OCI-LY7 (cell line): Measurements from ENCODE around the gene NOVA2. TPM values are rescaled to one million over a fixed set of nuclear protein-coding genes. Genes with fewer than 3 reads are reported as not detected.

Experiments
- BruUV-seq: library from RNA; stranded (reverse); fragments of 400-500 nt; replicated peaks from 2 replicates; lab custom pipeline; 2021; lab: Mats Ljungman, UMichigan
- CTCF ChIA-PET: fragments of 300-600 bp; sonication (Branson Sonifier 250); formaldehyde crosslinking; loops from one replicate; lab custom pipeline; 2022; ENCODE audit warnings: antibody characterized with exemption; ENCODE audit not compliant: unreplicated experiment; lab: Charles Lee
- POLR2A ChIA-PET: fragments of 300-600 bp; sonication (Branson Sonifier 250); formaldehyde crosslinking; loops from one replicate; lab custom pipeline; 2022; ENCODE audit warnings: antibody characterized with exemption; lab: Charles Lee
- DNase-seq: peaks from one replicate; pipeline ENCODE4 v3.0.0-alpha.2; 2015; ENCODE audit warnings: low spot score
- H2AFZ ChIP-seq: fragments of 200-600 bp; sonication (generic), shearing (Covaris generic); 2 replicates; pipeline ENCODE4 v1.6.1; 2014; ENCODE audit warnings: mild to moderate bottlenecking, antibody characterized with exemption, low read length, moderate library complexity
- H3K27ac ChIP-seq: fragments of 200-600 bp; sonication (generic); 2 replicates; pipeline ENCODE4 v1.5.1; 2014; ENCODE audit warnings: mixed run types, low read depth, mild to moderate bottlenecking, moderate library complexity, low read length, inconsistent platforms; ENCODE audit not compliant: poor library complexity, severe bottlenecking
- H3K36me3 ChIP-seq: fragments of 200-600 bp; sonication (generic); 2 replicates; pipeline ENCODE4 v1.6.1; 2014; ENCODE audit warnings: mild to moderate bottlenecking, antibody characterized with exemption, low read length, moderate library complexity, mixed read lengths; ENCODE audit not compliant: insufficient read depth
- H3K4me1 ChIP-seq: fragments of 200-600 bp; sonication (generic); 2 replicates; pipeline ENCODE4 v1.5.1; 2014; ENCODE audit warnings: mild to moderate bottlenecking, low read length; ENCODE audit not compliant: insufficient read depth, poor library complexity, severe bottlenecking
- H3K4me2 ChIP-seq: fragments of 200-600 bp; sonication (generic); 2 replicates; pipeline ENCODE4 v1.6.1; 2014; ENCODE audit warnings: mild to moderate bottlenecking, low read length
- H3K4me3 ChIP-seq: fragments of 200-600 bp; sonication (generic); 2 replicates; pipeline ENCODE4 v1.5.1; 2014; ENCODE audit warnings: mild to moderate bottlenecking, low read depth, low read length; ENCODE audit not compliant: poor library complexity, severe bottlenecking
- H3K79me2 ChIP-seq: fragments of 200-600 bp; sonication (generic); 2 replicates; pipeline ENCODE4 v1.6.1; 2016; ENCODE audit warnings: low read depth, mild to moderate bottlenecking, low read length, moderate library complexity, mixed read lengths; ENCODE audit not compliant: insufficient read depth
- H3K9me2 ChIP-seq: fragments of 200-600 bp; sonication (generic); 2 replicates; pipeline ENCODE4 v1.6.1; 2016; ENCODE audit warnings: mild to moderate bottlenecking, low read length, mixed read lengths; ENCODE audit not compliant: insufficient read depth
- H3K9me3 ChIP-seq: fragments of 200-600 bp; sonication (generic); 2 replicates; pipeline ENCODE4 v1.6.1; 2014; ENCODE audit warnings: mild to moderate bottlenecking, mixed run types, low read length, mixed read lengths
- H4K20me1 ChIP-seq: fragments of 200-600 bp; sonication (generic); 2 replicates; pipeline ENCODE4 v1.6.1; 2014; ENCODE audit warnings: mild to moderate bottlenecking, antibody characterized with exemption, low read length, moderate library complexity, mixed read lengths; ENCODE audit not compliant: insufficient read depth
- CTCF ChIP-seq: fragments of 200-600 bp; sonication (generic); conservative IDR thresholded peaks from 2 replicates; pipeline ENCODE4 v1.5.1; 2014; ENCODE audit warnings: mild to moderate bottlenecking, antibody characterized with exemption, low read length, moderate library complexity, mixed read lengths
- EZH2phosphoT487 ChIP-seq: fragments of 200-600 bp; sonication (generic); IDR thresholded peaks from 2 replicates; pipeline ENCODE4 v1.6.1; 2018; ENCODE audit warnings: low read depth, borderline replicate concordance, mild to moderate bottlenecking, mixed run types, antibody characterized with exemption, low read length, moderate library complexity, mixed read lengths
- intact Hi-C: fragments of 100-400 bp; cut with micrococcal nuclease; formaldehyde crosslinking; loops from one replicate; pipeline ENCODE4 v1.10.0; 2022; ENCODE audit not compliant: unreplicated experiment
- total RNA-seq, 2 experiments: library from RNA; depleted of rRNA in 1 of 2; stranded (reverse); fragments of >200 nt in 1 of 2; shearing (Covaris generic) in 1 of 2; gene quantifications; 2 replicates each; pipeline ENCODE4 v1.2.3, GENCODE V29; 2014 to 2022

The NOVA2 gene
- total RNA-seq, 2 experiments from 2014 or later = 0.19 TPM; not detected in 1

- TF ChIP-seq EZH2phosphoT487 (no peak), CTCF (no peak)
- H3K4me1 ChIP-seq = peaks cover 9% of the 10 kb centered on the region
- no peaks in the 10 kb centered on the region for H3K36me3 ChIP-seq
- H3K4me3 ChIP-seq = no peak overlapping the region
- ChIA-PET POLR2A (no interaction called here), CTCF (no interaction called here)
- DNase-seq = no peak
- H3K27ac ChIP-seq = no peak overlapping the region
- no TSS peak for BruUV-seq
- H4K20me1 ChIP-seq = no peaks in the 10 kb centered on the region
- no peaks in the 10 kb centered on the region for H3K9me3 ChIP-seq
- intact Hi-C loops = no loop called here
- no peak overlapping the region for H2AFZ ChIP-seq
- no peak overlapping the region for H3K4me2 ChIP-seq
- H3K9me2 ChIP-seq = no peaks in the 10 kb centered on the region
- H3K79me2 ChIP-seq = no peaks in the 10 kb centered on the region
Measured at GRCh38 chr19:45972081-45972946, 1.4 kb downstream of the NOVA2 start.

- Histone ChIP-seq H3K9me2 (no peaks in the 10 kb centered on the region), H3K27ac (no peak overlapping the region), H3K79me2 (no peaks in the 10 kb centered on the region), H3K9me3 (no peaks in the 10 kb centered on the region), H3K4me1 (peaks cover 9% of the 10 kb centered on the region), H2AFZ (no peak overlapping the region), H4K20me1 (no peaks in the 10 kb centered on the region), H3K36me3 (no peaks in the 10 kb centered on the region), H3K4me2 (peak overlapping the region; percentile 1; the same call in 1 of the 2 replicates), H3K4me3 (no peak overlapping the region)
- ChIA-PET POLR2A (no interaction called here), CTCF (no interaction called here)
- BruUV-seq = no TSS peak
- TF ChIP-seq EZH2phosphoT487 = no peak
- no peak for TF ChIP-seq CTCF
- DNase-seq = no peak
- intact Hi-C loops = no loop called here
Measured at GRCh38 chr19:45971260-45971902, 2.3 kb downstream of the NOVA2 start.

GRCh38 chr19:45969676-45970075 lies 4.0 kb downstream of the NOVA2 start:
- CTCF ChIA-PET = no interaction called here
- Histone ChIP-seq H3K79me2 (no peaks in the 10 kb centered on the region), H3K4me1 (peaks cover 9% of the 10 kb centered on the region), H3K9me2 (no peaks in the 10 kb centered on the region), H3K4me3 (no peak overlapping the region), H3K4me2 (no peak overlapping the region), H2AFZ (no peak overlapping the region), H3K36me3 (no peaks in the 10 kb centered on the region), H3K27ac (no peak overlapping the region), H3K9me3 (no peaks in the 10 kb centered on the region), H4K20me1 (no peaks in the 10 kb centered on the region)
- POLR2A ChIA-PET = no interaction called here
- TF ChIP-seq EZH2phosphoT487 = no peak
- TF ChIP-seq CTCF = no peak
- DNase-seq = no peak
- no TSS peak for BruUV-seq
- intact Hi-C loops = no loop called here
